Memory B cell (primary cell): Measurements from ENCODE around the gene GABRP.
"Not testable (repeated sequence)": the region's sequence is repeated elsewhere in the genome, so short reads cannot be mapped to it uniquely, and the experiment has no call there.

ENCODE experiments used
- ATAC-seq: fragments of 150-1000 bp; cut with Tn5 transposase; 2 replicates; pipeline ENCODE4 v1.10.0; 2021; ENCODE audit warnings: low read depth, mild to moderate bottlenecking, moderate library complexity
- DNase-seq, 2 donors: peaks; one replicate each; pipeline ENCODE4 v3.0.0; 2022; ENCODE audit warnings: low spot score in 2 of 2
- H3K27ac Mint-ChIP-seq: one replicate; pipeline ENCODE4 v1.8.0; 2022; ENCODE audit warnings: mild to moderate bottlenecking, moderate library complexity, mixed read lengths
- H3K27me3 Mint-ChIP-seq: one replicate; pipeline ENCODE4 v1.8.0; 2022; ENCODE audit warnings: mixed read lengths
- H3K36me3 Mint-ChIP-seq: one replicate; pipeline ENCODE4 v1.8.0; 2022; ENCODE audit warnings: mild to moderate bottlenecking, mixed read lengths
- H3K4me1 Mint-ChIP-seq: one replicate; pipeline ENCODE4 v1.8.0; 2022; ENCODE audit warnings: mixed read lengths
- H3K4me3 Mint-ChIP-seq: one replicate; pipeline ENCODE4 v1.8.0; 2022; ENCODE audit warnings: mild to moderate bottlenecking, moderate library complexity, mixed read lengths
- H3K9me3 Mint-ChIP-seq: one replicate; pipeline ENCODE4 v1.8.0; 2022; ENCODE audit warnings: mixed read lengths

GABRP gene

DNA sequence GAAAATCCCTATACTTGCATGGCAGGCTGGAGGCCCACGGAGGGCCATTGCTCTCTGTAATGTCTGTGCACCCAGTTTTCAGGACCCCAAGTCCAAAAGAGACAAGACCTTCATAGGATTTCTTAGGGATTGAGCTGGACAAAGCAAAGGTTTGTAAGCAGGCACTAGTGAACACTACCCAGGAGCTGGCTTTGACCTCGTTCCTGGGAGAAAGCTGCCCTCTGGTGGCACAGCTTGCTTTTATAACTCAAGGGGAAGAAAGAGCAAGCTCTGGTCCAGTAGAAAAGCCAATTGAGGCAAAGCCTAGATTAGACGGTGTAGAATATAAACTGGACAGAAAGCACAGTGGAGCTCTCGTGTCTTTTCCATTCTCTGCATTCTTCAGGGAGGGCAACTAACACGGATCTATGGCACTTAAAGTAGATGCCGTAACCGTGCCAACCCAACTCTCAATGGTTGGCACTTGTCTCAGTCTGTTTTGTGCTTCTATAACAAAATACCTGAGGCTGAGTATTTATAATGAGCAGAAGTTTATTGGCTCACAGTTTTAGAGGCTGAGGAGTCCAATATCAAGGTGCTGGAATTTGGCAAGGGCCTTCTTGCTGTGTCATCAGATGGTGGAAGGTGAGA lies 7.9 kb downstream of the GABRP start:
- ATAC-seq: no peak
- Mint-ChIP-seq H3K4me3 (no peak overlapping the region), H3K27me3 (peaks cover 6% of the 10 kb centered on the region), H3K4me1 (no peaks in the 10 kb centered on the region), H3K27ac (no peak overlapping the region), H3K36me3 (no peaks in the 10 kb centered on the region), H3K9me3 (peaks cover 1% of the 10 kb centered on the region)
- DNase-seq: peak; percentile 14 to 22

DNA sequence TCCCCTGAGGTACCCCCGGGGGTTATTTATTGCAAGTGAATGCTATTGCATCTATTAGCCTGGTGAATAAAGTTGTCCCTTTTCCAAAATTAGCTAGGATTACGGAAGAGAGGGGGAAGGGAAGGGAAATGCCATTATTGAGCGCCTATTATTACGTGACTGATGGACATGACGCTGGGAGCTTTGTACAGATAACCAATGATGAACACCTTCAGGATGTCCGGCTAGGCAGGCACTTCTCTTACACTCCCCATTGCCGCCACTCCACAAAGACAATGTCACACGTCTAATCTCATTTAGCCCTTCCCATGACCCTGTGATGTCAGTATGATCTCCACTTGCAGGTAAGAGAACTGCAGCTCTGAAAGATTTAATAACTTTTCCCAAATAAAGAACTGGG lies 9.4 kb downstream of the GABRP start:
- ATAC-seq (no peak), DNase-seq (no peak)
- H3K36me3 Mint-ChIP-seq: no peaks in the 10 kb centered on the region
- peaks cover 6% of the 10 kb centered on the region for H3K27me3 Mint-ChIP-seq
- H3K4me1 Mint-ChIP-seq: peaks cover 5% of the 10 kb centered on the region
- H3K9me3 Mint-ChIP-seq: peaks cover 1% of the 10 kb centered on the region
- H3K4me3 Mint-ChIP-seq: no peak overlapping the region
- H3K27ac Mint-ChIP-seq: no peak overlapping the region

DNA sequence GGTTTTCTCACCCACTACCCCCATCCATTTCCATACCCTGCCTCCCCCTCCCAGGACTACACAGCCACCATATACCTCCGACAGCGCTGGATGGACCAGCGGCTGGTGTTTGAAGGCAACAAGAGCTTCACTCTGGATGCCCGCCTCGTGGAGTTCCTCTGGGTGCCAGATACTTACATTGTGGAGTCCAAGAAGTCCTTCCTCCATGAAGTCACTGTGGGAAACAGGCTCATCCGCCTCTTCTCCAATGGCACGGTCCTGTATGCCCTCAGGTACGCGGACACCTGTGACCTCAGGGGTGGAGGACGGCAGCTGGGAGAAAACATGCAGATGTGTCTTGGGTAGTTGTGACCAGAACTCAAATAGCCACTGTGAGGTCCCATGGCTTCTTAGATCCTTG lies 11.6 kb downstream of the GABRP start:
- Mint-ChIP-seq H3K27me3 (peaks cover 3% of the 10 kb centered on the region), H3K4me1 (peaks cover 5% of the 10 kb centered on the region), H3K9me3 (peaks cover 1% of the 10 kb centered on the region)

DNA sequence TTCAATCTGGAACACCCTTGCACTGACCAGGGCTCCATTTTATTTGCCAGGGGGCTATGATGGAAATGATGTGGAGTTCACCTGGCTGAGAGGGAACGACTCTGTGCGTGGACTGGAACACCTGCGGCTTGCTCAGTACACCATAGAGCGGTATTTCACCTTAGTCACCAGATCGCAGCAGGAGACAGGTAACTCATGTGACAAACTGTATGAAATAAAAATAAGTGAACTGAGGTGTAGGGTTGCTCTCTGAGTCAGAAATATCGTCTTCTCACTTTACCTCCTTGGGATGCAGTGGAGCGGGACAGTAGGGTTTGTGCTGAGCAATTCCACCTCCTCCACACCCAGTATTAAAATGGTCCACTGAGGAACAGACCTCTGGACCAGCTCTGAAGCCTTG lies 22.1 kb downstream of the GABRP start:
- Mint-ChIP-seq H3K27ac (no peak overlapping the region), H3K27me3 (peaks cover 13% of the 10 kb centered on the region), H3K4me1 (no peaks in the 10 kb centered on the region), H3K9me3 (no peaks in the 10 kb centered on the region), H3K36me3 (no peaks in the 10 kb centered on the region), H3K4me3 (no peak overlapping the region)
- ATAC-seq (no peak), DNase-seq (no peak)

More for the DNA sequence above, 11.6 kb downstream of the GABRP start:
- no peak overlapping the region for H3K27ac Mint-ChIP-seq
- no peak for ATAC-seq
- no peak for DNase-seq
- H3K36me3 Mint-ChIP-seq: no peaks in the 10 kb centered on the region
- H3K4me3 Mint-ChIP-seq: no peak overlapping the region

DNA sequence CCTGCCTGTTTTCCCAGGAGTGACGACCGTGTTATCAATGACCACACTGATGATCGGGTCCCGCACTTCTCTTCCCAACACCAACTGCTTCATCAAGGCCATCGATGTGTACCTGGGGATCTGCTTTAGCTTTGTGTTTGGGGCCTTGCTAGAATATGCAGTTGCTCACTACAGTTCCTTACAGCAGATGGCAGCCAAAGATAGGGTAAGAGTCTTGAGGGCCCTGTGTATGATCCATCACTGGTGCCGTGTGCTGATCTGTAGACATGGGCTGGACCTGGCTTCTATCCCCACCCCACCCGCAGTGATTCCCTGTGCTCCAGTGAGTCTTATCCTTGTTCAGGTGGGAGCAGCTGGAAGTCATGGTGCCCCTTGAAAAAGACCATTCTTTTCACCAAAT lies 26.0 kb downstream of the GABRP start:
- H3K4me3 Mint-ChIP-seq: no peak overlapping the region
- ATAC-seq (no peak), DNase-seq (no peak)
- no peaks in the 10 kb centered on the region for H3K4me1 Mint-ChIP-seq
- no peak overlapping the region for H3K27ac Mint-ChIP-seq
- peaks cover 11% of the 10 kb centered on the region for H3K27me3 Mint-ChIP-seq
- no peaks in the 10 kb centered on the region for H3K36me3 Mint-ChIP-seq
- no peaks in the 10 kb centered on the region for H3K9me3 Mint-ChIP-seq

DNA sequence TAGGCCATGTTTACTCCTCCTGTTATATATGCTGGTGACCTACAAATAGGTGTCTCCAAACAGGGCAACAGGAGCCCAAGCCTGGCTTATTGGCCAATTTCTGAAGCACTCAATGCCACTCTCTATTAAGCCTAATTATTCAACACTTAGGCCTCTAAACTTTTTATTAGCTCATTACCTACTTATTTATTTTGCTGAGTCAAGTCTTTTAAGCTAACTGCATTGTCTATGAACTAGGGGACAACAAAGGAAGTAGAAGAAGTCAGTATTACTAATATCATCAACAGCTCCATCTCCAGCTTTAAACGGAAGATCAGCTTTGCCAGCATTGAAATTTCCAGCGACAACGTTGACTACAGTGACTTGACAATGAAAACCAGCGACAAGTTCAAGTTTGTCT lies 28.2 kb downstream of the GABRP start:
- H3K36me3 Mint-ChIP-seq: no peaks in the 10 kb centered on the region

DNA sequence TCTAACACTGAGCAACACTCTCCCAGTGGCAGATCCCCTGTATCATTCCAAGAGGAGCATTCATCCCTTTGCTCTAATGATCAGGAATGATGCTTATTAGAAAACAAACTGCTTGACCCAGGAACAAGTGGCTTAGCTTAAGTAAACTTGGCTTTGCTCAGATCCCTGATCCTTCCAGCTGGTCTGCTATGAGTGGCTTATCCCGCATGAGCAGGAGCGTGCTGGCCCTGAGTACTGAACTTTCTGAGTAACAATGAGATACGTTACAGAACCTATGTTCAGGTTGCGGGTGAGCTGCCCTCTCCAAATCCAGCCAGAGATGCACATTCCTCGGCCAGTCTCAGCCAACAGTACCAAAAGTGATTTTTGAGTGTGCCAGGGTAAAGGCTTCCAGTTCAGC lies 29.7 kb downstream of the GABRP start:
- no peak for ATAC-seq
- H3K36me3 Mint-ChIP-seq: no peaks in the 10 kb centered on the region
- H3K27ac Mint-ChIP-seq: no peak overlapping the region
- H3K4me3 Mint-ChIP-seq: no peak overlapping the region
- DNase-seq: no peak
- H3K4me1 Mint-ChIP-seq: no peaks in the 10 kb centered on the region
- peaks cover 6% of the 10 kb centered on the region for H3K27me3 Mint-ChIP-seq
- H3K9me3 Mint-ChIP-seq: no peaks in the 10 kb centered on the region

More for the DNA sequence above, 28.2 kb downstream of the GABRP start:
- peaks cover 6% of the 10 kb centered on the region for H3K27me3 Mint-ChIP-seq
- no peak overlapping the region for H3K27ac Mint-ChIP-seq
- no peaks in the 10 kb centered on the region for H3K9me3 Mint-ChIP-seq
- no peaks in the 10 kb centered on the region for H3K4me1 Mint-ChIP-seq
- no peak for DNase-seq
- no peak for ATAC-seq
- no peak overlapping the region for H3K4me3 Mint-ChIP-seq

DNA sequence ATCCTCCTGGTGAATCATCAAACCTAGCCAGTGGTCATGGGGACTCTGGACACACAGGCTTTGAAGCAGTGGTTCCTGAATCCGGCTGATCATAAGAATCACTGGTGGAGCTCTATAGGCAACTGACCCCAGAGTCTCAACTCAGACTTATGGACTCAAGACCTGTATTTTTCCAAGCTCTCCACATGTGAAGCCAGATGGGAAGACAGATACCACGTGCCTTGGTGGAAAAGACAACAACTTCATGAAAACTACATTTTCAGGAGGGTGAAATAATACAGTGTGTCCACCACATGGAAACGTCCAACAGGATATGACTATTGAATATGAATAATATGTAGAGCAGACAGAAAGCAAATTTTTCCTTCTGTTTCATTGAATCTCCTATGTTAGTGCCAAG lies 33.7 kb downstream of the GABRP start:
- Mint-ChIP-seq H3K4me1 (no peaks in the 10 kb centered on the region), H3K4me3 (no peak overlapping the region), H3K27ac (no peak overlapping the region), H3K9me3 (no peaks in the 10 kb centered on the region), H3K27me3 (no peaks in the 10 kb centered on the region), H3K36me3 (no peaks in the 10 kb centered on the region)
- DNase-seq (no peak), ATAC-seq (no peak)

DNA sequence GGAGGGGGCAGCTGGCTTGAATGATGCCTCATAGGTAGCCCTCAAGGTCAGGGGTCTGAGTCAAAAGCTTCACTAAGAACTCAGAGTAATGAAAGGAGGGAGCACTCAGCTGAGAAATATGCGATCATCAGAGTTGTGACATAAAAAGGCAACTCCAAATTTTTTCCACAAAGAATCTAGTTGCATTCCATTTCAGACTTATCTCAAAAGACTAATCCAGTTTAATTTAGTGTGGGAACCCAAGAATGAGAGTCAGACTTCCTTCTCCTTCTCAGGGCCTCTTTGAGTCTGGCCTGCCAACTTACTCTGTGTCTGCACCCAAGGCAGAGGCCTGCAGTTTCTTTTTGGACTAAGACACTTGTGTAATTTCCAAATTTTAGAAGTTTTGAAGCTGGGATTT lies 34.7 kb downstream of the GABRP start:
- H3K27me3 Mint-ChIP-seq: no peaks in the 10 kb centered on the region
- no peaks in the 10 kb centered on the region for H3K9me3 Mint-ChIP-seq
- H3K27ac Mint-ChIP-seq: no peak overlapping the region
- H3K4me1 Mint-ChIP-seq: no peaks in the 10 kb centered on the region
- DNase-seq (no peak), ATAC-seq (no peak)
- H3K36me3 Mint-ChIP-seq: no peaks in the 10 kb centered on the region
- H3K4me3 Mint-ChIP-seq: no peak overlapping the region

DNA sequence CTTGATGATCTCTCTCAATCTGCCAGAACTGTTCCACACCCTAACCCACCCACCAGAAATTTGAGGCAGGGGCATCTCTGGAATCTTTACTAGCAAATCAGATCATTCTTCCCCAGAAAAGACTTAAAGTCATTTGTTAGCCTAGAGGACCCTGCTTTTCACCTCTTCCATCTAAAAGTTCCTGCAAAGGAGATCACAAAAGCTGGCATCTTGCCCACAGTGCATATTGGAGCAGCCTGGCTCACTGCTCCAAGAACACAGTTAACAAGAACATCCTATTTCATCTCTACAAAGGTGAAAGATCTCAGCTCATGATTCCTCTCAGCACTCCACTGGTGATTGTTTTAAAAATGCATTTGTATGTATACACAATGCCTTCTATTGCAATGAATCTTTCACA lies 36.3 kb downstream of the GABRP start:
- DNase-seq (no peak), ATAC-seq (no peak)

DNA sequence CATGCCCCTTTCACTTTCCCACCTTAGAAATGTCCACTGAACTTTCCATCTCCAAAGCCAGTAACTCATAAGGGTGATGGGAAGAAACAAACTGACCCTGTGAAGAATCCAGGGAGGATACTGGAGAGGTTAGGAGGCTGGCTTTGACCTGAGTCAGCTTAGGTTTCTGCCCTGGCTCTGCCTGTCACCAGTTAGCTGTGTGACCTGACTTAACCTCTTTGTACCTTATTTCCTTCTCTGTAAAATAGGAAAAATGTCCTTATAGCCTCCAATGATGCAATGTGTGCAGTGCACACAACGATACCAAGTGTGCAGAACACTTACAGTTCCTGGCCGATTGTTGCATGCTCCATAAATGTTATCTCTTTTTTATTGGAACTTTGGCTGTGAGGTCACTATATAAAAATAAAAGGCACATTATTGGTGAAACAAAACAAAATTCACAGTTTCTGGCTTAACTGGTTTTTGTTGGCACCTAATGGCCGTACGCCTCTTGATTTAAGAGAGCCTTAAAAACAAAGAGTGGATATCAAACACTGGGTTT lies 37.8 kb downstream of the GABRP start:
- Mint-ChIP-seq H3K4me1 (no peaks in the 10 kb centered on the region), H3K9me3 (no peaks in the 10 kb centered on the region), H3K36me3 (no peaks in the 10 kb centered on the region), H3K27me3 (no peaks in the 10 kb centered on the region), H3K27ac (no peak overlapping the region), H3K4me3 (no peak overlapping the region)
- ATAC-seq: no peak
- no peak for DNase-seq

More for the DNA sequence above, 36.3 kb downstream of the GABRP start:
- Mint-ChIP-seq H3K36me3 (no peaks in the 10 kb centered on the region), H3K9me3 (no peaks in the 10 kb centered on the region), H3K27ac (no peak overlapping the region), H3K4me3 (no peak overlapping the region), H3K4me1 (no peaks in the 10 kb centered on the region), H3K27me3 (no peaks in the 10 kb centered on the region)

DNA sequence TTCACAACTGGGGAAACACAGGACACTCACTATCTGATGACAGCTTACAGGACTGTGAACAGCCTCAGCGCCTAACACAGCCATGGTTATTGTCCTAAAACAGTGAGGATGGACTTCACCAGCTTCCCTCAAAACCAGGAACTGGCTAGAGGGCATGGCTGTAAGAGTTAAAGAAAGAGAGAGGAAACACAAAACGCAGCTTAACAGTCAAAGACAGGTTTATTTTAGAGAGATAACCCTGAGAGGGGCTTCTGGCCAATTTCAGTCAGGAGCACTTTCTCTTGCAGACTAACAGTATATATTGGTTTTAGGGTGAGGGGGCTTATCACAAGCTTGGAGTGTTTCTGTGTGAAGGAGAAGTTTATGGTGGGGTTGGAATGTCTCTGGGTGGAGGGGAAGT lies 42.6 kb downstream of the GABRP start:
- H3K27ac Mint-ChIP-seq: no peak overlapping the region
- no peak overlapping the region for H3K4me3 Mint-ChIP-seq
- no peaks in the 10 kb centered on the region for H3K9me3 Mint-ChIP-seq
- H3K27me3 Mint-ChIP-seq: no peaks in the 10 kb centered on the region
- ATAC-seq (no peak), DNase-seq (no peak)
- H3K4me1 Mint-ChIP-seq: no peaks in the 10 kb centered on the region
- H3K36me3 Mint-ChIP-seq: no peaks in the 10 kb centered on the region

DNA sequence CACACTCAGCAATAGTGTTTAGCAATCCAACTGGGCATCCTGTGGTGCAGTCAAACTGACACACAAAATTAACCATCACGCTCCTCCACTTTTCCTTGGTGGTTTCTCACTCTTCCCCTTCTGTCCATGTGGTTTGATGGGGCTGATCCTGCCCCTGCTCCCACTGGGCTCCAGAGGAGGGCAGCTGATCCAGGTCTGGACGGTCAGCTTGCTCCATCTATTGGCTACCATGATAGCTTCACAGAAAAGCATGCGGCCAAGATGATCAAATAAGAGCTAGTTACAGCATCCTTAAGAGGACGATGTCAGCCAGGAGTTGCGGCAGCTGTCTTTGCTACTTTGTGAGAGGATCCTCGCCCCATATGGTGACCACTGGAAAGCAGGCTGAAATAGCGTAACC lies 48.7 kb downstream of the GABRP start:
- H3K36me3 Mint-ChIP-seq: no peaks in the 10 kb centered on the region
- no peak overlapping the region for H3K27ac Mint-ChIP-seq
- H3K27me3 Mint-ChIP-seq: peaks cover under 1% of the 10 kb centered on the region

DNA sequence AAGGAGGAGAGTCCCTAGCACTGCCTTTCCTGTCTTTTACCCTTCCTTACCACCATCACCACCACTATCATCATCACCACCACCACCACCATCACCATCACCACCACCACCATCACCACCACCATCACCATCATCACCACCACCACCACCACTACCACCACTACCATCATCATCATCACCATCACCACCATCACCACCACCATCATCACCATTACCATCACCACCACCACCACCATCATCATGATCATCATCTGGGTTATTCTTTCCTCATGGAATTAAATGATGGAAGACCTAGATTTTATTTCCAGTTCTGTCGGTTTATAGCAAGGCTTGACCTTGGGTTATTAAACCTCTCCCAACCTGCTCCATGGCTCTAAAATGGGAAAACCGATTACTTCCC lies 50.5 kb downstream of the GABRP start:
- H3K27me3 Mint-ChIP-seq, ATAC-seq, H3K4me3 Mint-ChIP-seq: not testable (repeated sequence)

More for the DNA sequence above, 48.7 kb downstream of the GABRP start:
- no peak overlapping the region for H3K4me3 Mint-ChIP-seq
- DNase-seq (no peak), ATAC-seq (no peak)
- H3K4me1 Mint-ChIP-seq: no peaks in the 10 kb centered on the region
- peaks cover 7% of the 10 kb centered on the region for H3K9me3 Mint-ChIP-seq

DNA sequence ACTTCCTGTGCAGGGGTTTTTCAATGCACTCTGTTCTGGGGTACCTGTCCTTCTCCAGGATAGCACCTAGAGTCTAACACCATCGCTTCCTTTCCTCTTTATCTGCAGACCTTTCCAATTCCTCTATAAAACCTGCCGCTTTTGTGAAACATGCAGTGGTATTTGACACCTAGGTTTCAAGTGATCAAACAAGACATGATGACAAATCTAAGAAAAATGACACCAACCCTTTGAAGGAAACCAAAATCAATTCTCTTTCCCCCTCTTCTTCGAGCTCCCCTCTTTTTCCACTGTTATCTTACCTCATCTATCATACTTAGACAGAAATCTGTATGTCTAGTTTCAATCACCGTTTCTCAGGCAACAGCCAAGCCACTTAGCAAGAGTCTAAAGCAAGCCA lies 52.7 kb downstream of the GABRP start:
- H3K9me3 Mint-ChIP-seq: peaks cover 7% of the 10 kb centered on the region
- H3K27ac Mint-ChIP-seq: no peak overlapping the region
- peaks cover 2% of the 10 kb centered on the region for H3K27me3 Mint-ChIP-seq
- DNase-seq (no peak), ATAC-seq (no peak)
- H3K36me3 Mint-ChIP-seq: no peaks in the 10 kb centered on the region
- no peak overlapping the region for H3K4me3 Mint-ChIP-seq
- no peaks in the 10 kb centered on the region for H3K4me1 Mint-ChIP-seq

More for the DNA sequence above, 50.5 kb downstream of the GABRP start:
- H3K4me1 Mint-ChIP-seq, H3K9me3 Mint-ChIP-seq, H3K36me3 Mint-ChIP-seq, DNase-seq, H3K27ac Mint-ChIP-seq: not testable (repeated sequence)
